Liver (tissue), 9 donors: ENCODE results near the gene SLC9B2. TPM values are rescaled to one million over a fixed set of nuclear protein-coding genes. Genes with fewer than 3 reads are reported as not detected.

Experiments
- DNase-seq: peaks from one replicate; pipeline ENCODE4 v3.0.0-alpha.2; 2017; ENCODE audit warnings: low spot score
- H3K27ac ChIP-seq, 2 donors: one replicate each; pipeline ENCODE4 v1.7.0; 2013; ENCODE audit warnings: inconsistent platforms in 2 of 2, low read length in 2 of 2, control low read depth in 1 of 2, low read depth in 1 of 2, mild to moderate bottlenecking in 1 of 2
- H3K27me3 ChIP-seq, 4 donors: one replicate each; pipeline versions ENCODE4 v1.6.1 to v1.7.0; 2013; ENCODE audit warnings: low read length in 3 of 4, inconsistent platforms in 1 of 4, mild to moderate bottlenecking in 1 of 4, moderate library complexity in 1 of 4; ENCODE audit not compliant: control insufficient read depth in 4 of 4, insufficient read depth in 4 of 4
- H3K36me3 ChIP-seq, 4 donors: one replicate each; pipeline versions ENCODE4 v1.6.1 to v1.7.0; 2013; ENCODE audit warnings: low read length in 3 of 4, mild to moderate bottlenecking in 3 of 4, low read depth in 1 of 4, moderate library complexity in 1 of 4; ENCODE audit not compliant: control insufficient read depth in 4 of 4, insufficient read depth in 3 of 4
- H3K4me1 ChIP-seq, 4 donors: one replicate each; pipeline versions ENCODE4 v1.6.1 to v1.7.0; 2013; ENCODE audit warnings: low read length in 3 of 4, mild to moderate bottlenecking in 3 of 4, moderate library complexity in 1 of 4; ENCODE audit not compliant: control insufficient read depth in 4 of 4, insufficient read depth in 4 of 4
- H3K4me3 ChIP-seq, 3 donors: one replicate each; pipeline versions ENCODE4 v1.6.1 to v1.7.0; 2013; ENCODE audit warnings: low read length in 3 of 3, control low read depth in 1 of 3, low read depth in 1 of 3, mild to moderate bottlenecking in 1 of 3
- H3K9ac ChIP-seq, 2 donors: one replicate each; pipeline ENCODE4 v1.7.0; 2013; ENCODE audit warnings: low read length in 2 of 2, mild to moderate bottlenecking in 2 of 2, moderate library complexity in 2 of 2, control low read depth in 1 of 2, low read depth in 1 of 2
- H3K9me3 ChIP-seq, 4 donors: one replicate each; pipeline versions ENCODE4 v1.6.1 to v1.7.0; 2013; ENCODE audit warnings: low read length in 3 of 4; ENCODE audit not compliant: control insufficient read depth in 4 of 4
- EGR1 ChIP-seq, 2 donors: IDR thresholded peaks; 2 replicates each; pipeline ENCODE4 v1.6.1; 2016 to 2018; ENCODE audit warnings: antibody characterized with exemption in 2 of 2, low read depth in 2 of 2
- FOXA1 ChIP-seq: IDR thresholded peaks from 2 replicates; pipeline ENCODE4 v1.6.1; 2016; ENCODE audit warnings: antibody characterized with exemption
- FOXA2 ChIP-seq: IDR thresholded peaks from 2 replicates; pipeline ENCODE4 v1.6.1; 2016; ENCODE audit warnings: antibody characterized with exemption
- GABPA ChIP-seq, 2 donors: IDR thresholded peaks in 1 of 2; conservative IDR thresholded peaks in 1 of 2; 2 replicates each; pipeline ENCODE4 v1.6.1; 2016; ENCODE audit warnings: antibody characterized with exemption in 2 of 2, mild to moderate bottlenecking in 1 of 2, moderate library complexity in 1 of 2
- HNF4A ChIP-seq, 2 donors: conservative IDR thresholded peaks; 2 replicates each; pipeline ENCODE4 v1.6.1; 2016; ENCODE audit warnings: antibody characterized with exemption in 2 of 2, mild to moderate bottlenecking in 2 of 2
- HNF4G ChIP-seq: IDR thresholded peaks from 2 replicates; pipeline ENCODE4 v1.6.1; 2016; ENCODE audit warnings: antibody characterized with exemption
- RAD21 ChIP-seq, 2 donors: IDR thresholded peaks; 2 replicates each; pipeline ENCODE4 v1.6.1; 2016; ENCODE audit warnings: antibody characterized with exemption in 2 of 2, mild to moderate bottlenecking in 2 of 2
- SP1 ChIP-seq: IDR thresholded peaks from 2 replicates; pipeline ENCODE4 v1.6.1; 2018; ENCODE audit warnings: antibody characterized with exemption, mild to moderate bottlenecking
- YY1 ChIP-seq: IDR thresholded peaks from 2 replicates; pipeline ENCODE4 v1.6.1; 2016; ENCODE audit warnings: antibody characterized with exemption, mild to moderate bottlenecking
- WGBS: extraction: QIAGEN DNeasy Blood & Tissue Kit; methylation state at CpG from one replicate; pipeline ENCODE4 v1.1.7; 2013; 5-methylcytosine and 5-hydroxymethylcytosine counted together
- polyA plus RNA-seq, 2 donors: library from polyadenylated mRNA; stranded (reverse) in 1 of 2; unstranded in 1 of 2; fragments of 200-250 nt in 1 of 2; fragments of >200 nt in 1 of 2; fragmentation: Nextera tagmentation in 1 of 2; extraction: Ambion mirVana in 1 of 2; gene quantifications; one replicate each; pipeline versions ENCODE4 v1.2.1 to v1.2.3, GENCODE V29; 2013 to 2015
- total RNA-seq, 2 donors: library from RNA; depleted of rRNA; stranded (reverse); fragments of >200 nt; gene quantifications; one replicate each; pipeline ENCODE4 v1.2.3, GENCODE V29; 2014
- TF ChIP-seq, protein P1 (sequence below): IDR thresholded peaks from 2 replicates; pipeline ENCODE4 v1.6.1; 2016; ENCODE audit warnings: antibody characterized with exemption
- TF ChIP-seq, protein P2 (sequence below): IDR thresholded peaks from 2 replicates; pipeline ENCODE4 v1.6.1; 2016; ENCODE audit warnings: antibody characterized with exemption
- TF ChIP-seq, protein P3 (sequence below): IDR thresholded peaks from 2 replicates; pipeline ENCODE4 v1.6.1; 2016; ENCODE audit warnings: antibody characterized with exemption, mild to moderate bottlenecking
- TF ChIP-seq, protein P4 (sequence below): IDR thresholded peaks from 2 replicates; pipeline ENCODE4 v1.6.1; 2016; ENCODE audit warnings: antibody characterized with exemption
- donor health status: healthy.
- donor health status: healthy.
- donor health status: healthy.
- donor health status: healthy.
- donor health status: healthy.

SLC9B2 gene, protein sequence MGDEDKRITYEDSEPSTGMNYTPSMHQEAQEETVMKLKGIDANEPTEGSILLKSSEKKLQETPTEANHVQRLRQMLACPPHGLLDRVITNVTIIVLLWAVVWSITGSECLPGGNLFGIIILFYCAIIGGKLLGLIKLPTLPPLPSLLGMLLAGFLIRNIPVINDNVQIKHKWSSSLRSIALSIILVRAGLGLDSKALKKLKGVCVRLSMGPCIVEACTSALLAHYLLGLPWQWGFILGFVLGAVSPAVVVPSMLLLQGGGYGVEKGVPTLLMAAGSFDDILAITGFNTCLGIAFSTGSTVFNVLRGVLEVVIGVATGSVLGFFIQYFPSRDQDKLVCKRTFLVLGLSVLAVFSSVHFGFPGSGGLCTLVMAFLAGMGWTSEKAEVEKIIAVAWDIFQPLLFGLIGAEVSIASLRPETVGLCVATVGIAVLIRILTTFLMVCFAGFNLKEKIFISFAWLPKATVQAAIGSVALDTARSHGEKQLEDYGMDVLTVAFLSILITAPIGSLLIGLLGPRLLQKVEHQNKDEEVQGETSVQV
- total RNA-seq (10 to 100 TPM; 36.2 to 47.0 TPM), polyA plus RNA-seq (10 to 100 TPM; 23.7 to 32.7 TPM)

DNA sequence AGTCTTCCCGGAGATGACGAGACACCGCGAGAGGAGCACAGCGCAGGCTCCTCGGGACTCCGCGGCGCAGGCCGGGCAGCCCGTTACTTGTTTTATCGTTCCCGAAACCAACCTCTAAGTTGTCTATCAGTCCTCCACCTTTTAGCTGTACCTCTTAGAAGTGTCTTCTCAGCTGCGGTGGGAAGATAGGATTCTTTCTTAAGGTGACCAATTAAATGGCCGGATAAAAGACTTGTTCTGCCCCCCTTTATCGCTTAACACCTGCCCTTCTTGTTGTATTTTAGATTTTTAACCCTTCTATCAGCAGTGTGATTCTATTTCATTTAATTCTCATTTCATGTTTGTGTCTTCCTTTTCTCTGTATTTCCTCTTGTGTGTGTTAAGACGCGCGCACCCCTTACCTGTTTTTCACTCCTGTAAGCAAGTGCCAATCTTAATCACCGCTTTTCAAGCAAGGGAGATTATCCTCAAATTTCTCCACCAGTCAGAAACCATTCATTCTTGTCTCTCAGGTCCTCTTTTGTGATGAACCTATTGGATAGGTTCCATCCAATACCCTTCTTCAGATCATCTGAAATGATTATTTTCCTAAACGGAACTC, at the start of gene SLC9B2:
SLC9B2 (minus strand) TSS at position 15 of the 601 bp plus-strand sequence. CDS start 9,211 bp downstream, outside the sequence.
- H3K9ac ChIP-seq, result peak within 1 kb of the TSS; percentile 57 to 98
- H3K9me3 ChIP-seq, result no peaks in the 10 kb centered on the region
- TF ChIP-seq RAD21 (IDR thresholded peaks at IDR 0.05), result no peak
- TF ChIP-seq, protein P1, sequence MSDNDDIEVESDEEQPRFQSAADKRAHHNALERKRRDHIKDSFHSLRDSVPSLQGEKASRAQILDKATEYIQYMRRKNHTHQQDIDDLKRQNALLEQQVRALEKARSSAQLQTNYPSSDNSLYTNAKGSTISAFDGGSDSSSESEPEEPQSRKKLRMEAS, result no peak
- no peak for TF ChIP-seq HNF4G
- TF ChIP-seq FOXA1, result no peak
- TF ChIP-seq, protein P2, sequence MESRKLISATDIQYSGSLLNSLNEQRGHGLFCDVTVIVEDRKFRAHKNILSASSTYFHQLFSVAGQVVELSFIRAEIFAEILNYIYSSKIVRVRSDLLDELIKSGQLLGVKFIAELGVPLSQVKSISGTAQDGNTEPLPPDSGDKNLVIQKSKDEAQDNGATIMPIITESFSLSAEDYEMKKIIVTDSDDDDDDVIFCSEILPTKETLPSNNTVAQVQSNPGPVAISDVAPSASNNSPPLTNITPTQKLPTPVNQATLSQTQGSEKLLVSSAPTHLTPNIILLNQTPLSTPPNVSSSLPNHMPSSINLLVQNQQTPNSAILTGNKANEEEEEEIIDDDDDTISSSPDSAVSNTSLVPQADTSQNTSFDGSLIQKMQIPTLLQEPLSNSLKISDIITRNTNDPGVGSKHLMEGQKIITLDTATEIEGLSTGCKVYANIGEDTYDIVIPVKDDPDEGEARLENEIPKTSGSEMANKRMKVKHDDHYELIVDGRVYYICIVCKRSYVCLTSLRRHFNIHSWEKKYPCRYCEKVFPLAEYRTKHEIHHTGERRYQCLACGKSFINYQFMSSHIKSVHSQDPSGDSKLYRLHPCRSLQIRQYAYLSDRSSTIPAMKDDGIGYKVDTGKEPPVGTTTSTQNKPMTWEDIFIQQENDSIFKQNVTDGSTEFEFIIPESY, result peak; percentile 82
- TF ChIP-seq HNF4A (conservative IDR thresholded peaks at IDR 0.05), result peak in 1 of 2 donors; percentile 25
- peaks cover 0 to 22% (median 10%) of the 10 kb centered on the region in 4 donors for H3K4me1 ChIP-seq
- peaks cover 0 to 10% (median 3%) of the 10 kb centered on the region in 4 donors for H3K36me3 ChIP-seq
- no peaks in the 10 kb centered on the region for H3K27me3 ChIP-seq
- no peak for DNase-seq
- H3K4me3 ChIP-seq, result peak within 1 kb of the TSS; percentile 62 to 78 (median 70)
- 13% methylated on average over 21 of the region's 21 CpGs for whole genome bisulfite sequencing
- H3K27ac ChIP-seq, result peak within 1 kb of the TSS; percentile 97 to 99

DNA sequence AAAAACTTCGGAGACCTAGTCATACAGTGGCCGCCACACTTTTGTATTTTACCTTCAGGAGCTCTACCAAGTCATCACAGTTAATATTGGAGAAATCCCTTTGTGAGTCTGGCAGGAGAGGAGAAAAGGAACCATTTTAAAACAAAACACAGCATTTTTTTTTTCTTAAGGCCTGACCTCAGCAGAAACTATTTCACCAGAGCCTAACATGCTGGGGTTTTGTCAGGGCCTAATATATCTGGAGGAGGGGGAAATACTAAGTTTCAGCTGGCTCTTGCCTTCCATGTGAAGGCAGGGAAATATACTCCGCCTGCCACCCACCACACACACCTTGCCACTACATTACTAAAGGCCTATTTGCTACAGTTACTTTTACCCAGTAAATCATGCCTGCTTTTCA, 49.6 kb upstream of the SLC9B2 start:
- Histone ChIP-seq H3K9me3 (no peaks in the 10 kb centered on the region), H3K36me3 (no peaks in the 10 kb centered on the region), H3K27me3 (no peaks in the 10 kb centered on the region), H3K4me1 (peaks cover 0 to 4% (median 1%) of the 10 kb centered on the region in 4 donors), H3K9ac (no peak overlapping the region), H3K27ac (no peak overlapping the region), H3K4me3 (no peak overlapping the region)
- TF ChIP-seq EGR1 (IDR thresholded peaks at IDR 0.05; ENCODE audit: low read depth in 2 of 2), result no peak
- TF ChIP-seq HNF4G, result no peak
- TF ChIP-seq, protein P3, sequence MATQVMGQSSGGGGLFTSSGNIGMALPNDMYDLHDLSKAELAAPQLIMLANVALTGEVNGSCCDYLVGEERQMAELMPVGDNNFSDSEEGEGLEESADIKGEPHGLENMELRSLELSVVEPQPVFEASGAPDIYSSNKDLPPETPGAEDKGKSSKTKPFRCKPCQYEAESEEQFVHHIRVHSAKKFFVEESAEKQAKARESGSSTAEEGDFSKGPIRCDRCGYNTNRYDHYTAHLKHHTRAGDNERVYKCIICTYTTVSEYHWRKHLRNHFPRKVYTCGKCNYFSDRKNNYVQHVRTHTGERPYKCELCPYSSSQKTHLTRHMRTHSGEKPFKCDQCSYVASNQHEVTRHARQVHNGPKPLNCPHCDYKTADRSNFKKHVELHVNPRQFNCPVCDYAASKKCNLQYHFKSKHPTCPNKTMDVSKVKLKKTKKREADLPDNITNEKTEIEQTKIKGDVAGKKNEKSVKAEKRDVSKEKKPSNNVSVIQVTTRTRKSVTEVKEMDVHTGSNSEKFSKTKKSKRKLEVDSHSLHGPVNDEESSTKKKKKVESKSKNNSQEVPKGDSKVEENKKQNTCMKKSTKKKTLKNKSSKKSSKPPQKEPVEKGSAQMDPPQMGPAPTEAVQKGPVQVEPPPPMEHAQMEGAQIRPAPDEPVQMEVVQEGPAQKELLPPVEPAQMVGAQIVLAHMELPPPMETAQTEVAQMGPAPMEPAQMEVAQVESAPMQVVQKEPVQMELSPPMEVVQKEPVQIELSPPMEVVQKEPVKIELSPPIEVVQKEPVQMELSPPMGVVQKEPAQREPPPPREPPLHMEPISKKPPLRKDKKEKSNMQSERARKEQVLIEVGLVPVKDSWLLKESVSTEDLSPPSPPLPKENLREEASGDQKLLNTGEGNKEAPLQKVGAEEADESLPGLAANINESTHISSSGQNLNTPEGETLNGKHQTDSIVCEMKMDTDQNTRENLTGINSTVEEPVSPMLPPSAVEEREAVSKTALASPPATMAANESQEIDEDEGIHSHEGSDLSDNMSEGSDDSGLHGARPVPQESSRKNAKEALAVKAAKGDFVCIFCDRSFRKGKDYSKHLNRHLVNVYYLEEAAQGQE, result no peak
- TF ChIP-seq HNF4A (conservative IDR thresholded peaks at IDR 0.05), result no peak
- no peak for TF ChIP-seq RAD21 (IDR thresholded peaks at IDR 0.05)
- TF ChIP-seq FOXA2, result no peak
- TF ChIP-seq, protein P4, sequence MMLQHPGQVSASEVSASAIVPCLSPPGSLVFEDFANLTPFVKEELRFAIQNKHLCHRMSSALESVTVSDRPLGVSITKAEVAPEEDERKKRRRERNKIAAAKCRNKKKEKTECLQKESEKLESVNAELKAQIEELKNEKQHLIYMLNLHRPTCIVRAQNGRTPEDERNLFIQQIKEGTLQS, result no peak
- TF ChIP-seq GABPA (IDR thresholded peaks at IDR 0.05 in 1 of 2, conservative IDR thresholded peaks at IDR 0.05 in 1 of 2), result no peak
- TF ChIP-seq YY1, result no peak
- TF ChIP-seq, protein P2, result no peak
- no peak for TF ChIP-seq SP1
- DNase-seq, result no peak
- WGBS, result 95% methylated on average over 3 of the region's 3 CpGs
